ENCODE results near the gene QRICH2.

QRICH2 gene

GRCh38 chr17:76296889-76297288, 11.2 kb downstream of the QRICH2 start:
- Histone ChIP-seq H3K9me3 (ENCODE audit: control extremely low read depth in 1 of 5, control insufficient read depth in 4 of 5, insufficient read depth in 2 of 5, low read depth in 1 of 5, low read length in 4 of 5) (no peaks in the 10 kb centered on the region), H3K4me3 (ENCODE audit: control insufficient read depth in 1 of 7, extremely low read depth in 1 of 7, insufficient read depth in 4 of 7, low read depth in 2 of 7, low read length in 6 of 7) (no peak overlapping the region), H3K4me1 (ENCODE audit: control extremely low read depth in 1 of 4, control insufficient read depth in 4 of 4, insufficient read depth in 4 of 4, low read length in 3 of 4) (no peaks in the 10 kb centered on the region), H3K36me3 (ENCODE audit: control insufficient read depth in 4 of 4, insufficient read depth in 4 of 4, low read length in 3 of 4) (peaks cover 0 to 2% (median 1%) of the 10 kb centered on the region in 4 experiments), H3K27me3 (replicated peaks in 2 of 5; ENCODE audit: control insufficient read depth in 4 of 5, insufficient read depth in 5 of 5, low read length in 4 of 5) (no peaks in the 10 kb centered on the region), H3K27ac (ENCODE audit: insufficient read depth in 1 of 2, low read depth in 1 of 2, low read length in 2 of 2, poor library complexity in 1 of 2, severe bottlenecking in 2 of 2) (no peak overlapping the region)
- CTCF ChIA-PET, result interaction anchor here (1.2 to 18.5 kb wide), 4 partner anchors 17 to 217 kb away, joined by 4 to 226 read pairs (median 8); no protein-coding TSS in a partner anchor
- 100% methylated on average over 3 of the region's 5 CpGs for WGBS (ENCODE audit: insufficient coverage)
- DNase-seq, result no peak
- POLR2A ChIA-PET, result no interaction called here

- WGBS (ENCODE audit: insufficient coverage), result 100% methylated on average over 3 of the region's 4 CpGs
- Histone ChIP-seq H3K27ac (ENCODE audit: insufficient read depth in 1 of 2, low read depth in 1 of 2, low read length in 2 of 2, poor library complexity in 1 of 2, severe bottlenecking in 2 of 2) (no peak overlapping the region), H3K9me3 (ENCODE audit: control extremely low read depth in 1 of 5, control insufficient read depth in 4 of 5, insufficient read depth in 2 of 5, low read depth in 1 of 5, low read length in 4 of 5) (no peaks in the 10 kb centered on the region), H3K27me3 (replicated peaks in 2 of 5; ENCODE audit: control insufficient read depth in 4 of 5, insufficient read depth in 5 of 5, low read length in 4 of 5) (no peaks in the 10 kb centered on the region), H3K36me3 (ENCODE audit: control insufficient read depth in 4 of 4, insufficient read depth in 4 of 4, low read length in 3 of 4) (peaks cover 0 to 9% (median 1%) of the 10 kb centered on the region in 4 experiments), H3K4me1 (ENCODE audit: control extremely low read depth in 1 of 4, control insufficient read depth in 4 of 4, insufficient read depth in 4 of 4, low read length in 3 of 4) (no peaks in the 10 kb centered on the region), H3K4me3 (ENCODE audit: control insufficient read depth in 1 of 7, extremely low read depth in 1 of 7, insufficient read depth in 4 of 7, low read depth in 2 of 7, low read length in 6 of 7) (no peak overlapping the region)
- ChIA-PET CTCF (interaction anchor here (1.0 to 18.5 kb wide), 3 partner anchors 17 to 181 kb away, joined by 3 to 226 read pairs (median 4); no protein-coding TSS in a partner anchor), POLR2A (no interaction called here)
- DNase-seq, result no peak
These were observed 11.9 kb downstream of the QRICH2 start for GRCh38 chr17:76296186-76296585.

- DNase-seq, result no peak
- Histone ChIP-seq H3K4me3 (ENCODE audit: control insufficient read depth in 1 of 7, extremely low read depth in 1 of 7, insufficient read depth in 4 of 7, low read depth in 2 of 7, low read length in 6 of 7) (no peak overlapping the region), H3K27me3 (replicated peaks in 2 of 5; ENCODE audit: control insufficient read depth in 4 of 5, insufficient read depth in 5 of 5, low read length in 4 of 5) (no peaks in the 10 kb centered on the region), H3K27ac (ENCODE audit: insufficient read depth in 1 of 2, low read depth in 1 of 2, low read length in 2 of 2, poor library complexity in 1 of 2, severe bottlenecking in 2 of 2) (no peak overlapping the region), H3K9me3 (ENCODE audit: control extremely low read depth in 1 of 5, control insufficient read depth in 4 of 5, insufficient read depth in 2 of 5, low read depth in 1 of 5, low read length in 4 of 5) (no peaks in the 10 kb centered on the region), H3K36me3 (ENCODE audit: control insufficient read depth in 4 of 4, insufficient read depth in 4 of 4, low read length in 3 of 4) (peaks cover 0 to 12% (median 1%) of the 10 kb centered on the region in 4 experiments), H3K4me1 (ENCODE audit: control extremely low read depth in 1 of 4, control insufficient read depth in 4 of 4, insufficient read depth in 4 of 4, low read length in 3 of 4) (no peaks in the 10 kb centered on the region)
- POLR2A ChIA-PET, result no interaction called here
- 96% methylated on average over 7 of the region's 7 CpGs for WGBS (ENCODE audit: insufficient coverage)
- CTCF ChIA-PET, result interaction anchor here (18.5 kb wide), 1 partner anchor 108 kb away, joined by 226 read pairs; no protein-coding TSS in a partner anchor
These were observed 15.0 kb downstream of the QRICH2 start for GRCh38 chr17:76293106-76293505.

GRCh38 chr17:76292567-76292966, 15.5 kb downstream of the QRICH2 start:
- POLR2A ChIA-PET, result no interaction called here
- WGBS (ENCODE audit: insufficient coverage), result 100% methylated on average over 4 of the region's 4 CpGs

GRCh38 chr17:76281573-76282371, 26.3 kb downstream of the QRICH2 start:
- H3K4me3 ChIP-seq (ENCODE audit: control insufficient read depth in 1 of 7, extremely low read depth in 1 of 7, insufficient read depth in 4 of 7, low read depth in 2 of 7, low read length in 6 of 7), result no peak overlapping the region
- POLR2A ChIA-PET, result no interaction called here

More at GRCh38 chr17:76292567-76292966, 15.5 kb downstream of the QRICH2 start:
- Histone ChIP-seq H3K9me3 (ENCODE audit: control extremely low read depth in 1 of 5, control insufficient read depth in 4 of 5, insufficient read depth in 2 of 5, low read depth in 1 of 5, low read length in 4 of 5) (no peaks in the 10 kb centered on the region), H3K4me3 (ENCODE audit: control insufficient read depth in 1 of 7, extremely low read depth in 1 of 7, insufficient read depth in 4 of 7, low read depth in 2 of 7, low read length in 6 of 7) (no peak overlapping the region), H3K27ac (ENCODE audit: insufficient read depth in 1 of 2, low read depth in 1 of 2, low read length in 2 of 2, poor library complexity in 1 of 2, severe bottlenecking in 2 of 2) (no peak overlapping the region), H3K36me3 (ENCODE audit: control insufficient read depth in 4 of 4, insufficient read depth in 4 of 4, low read length in 3 of 4) (peaks cover 0 to 12% (median 1%) of the 10 kb centered on the region in 4 experiments), H3K4me1 (ENCODE audit: control extremely low read depth in 1 of 4, control insufficient read depth in 4 of 4, insufficient read depth in 4 of 4, low read length in 3 of 4) (no peaks in the 10 kb centered on the region), H3K27me3 (replicated peaks in 2 of 5; ENCODE audit: control insufficient read depth in 4 of 5, insufficient read depth in 5 of 5, low read length in 4 of 5) (no peaks in the 10 kb centered on the region)
- CTCF ChIA-PET, result no interaction called here
- DNase-seq, result no peak

GRCh38 chr17:76280650-76281049, 27.4 kb downstream of the QRICH2 start:
- Histone ChIP-seq H3K36me3 (ENCODE audit: control insufficient read depth in 4 of 4, insufficient read depth in 4 of 4, low read length in 3 of 4) (no peaks in the 10 kb centered on the region), H3K27ac (ENCODE audit: insufficient read depth in 1 of 2, low read depth in 1 of 2, low read length in 2 of 2, poor library complexity in 1 of 2, severe bottlenecking in 2 of 2) (no peak overlapping the region), H3K9me3 (ENCODE audit: control extremely low read depth in 1 of 5, control insufficient read depth in 4 of 5, insufficient read depth in 2 of 5, low read depth in 1 of 5, low read length in 4 of 5) (no peaks in the 10 kb centered on the region), H3K4me3 (ENCODE audit: control insufficient read depth in 1 of 7, extremely low read depth in 1 of 7, insufficient read depth in 4 of 7, low read depth in 2 of 7, low read length in 6 of 7) (no peak overlapping the region), H3K27me3 (replicated peaks in 2 of 5; ENCODE audit: control insufficient read depth in 4 of 5, insufficient read depth in 5 of 5, low read length in 4 of 5) (no peaks in the 10 kb centered on the region), H3K4me1 (ENCODE audit: control extremely low read depth in 1 of 4, control insufficient read depth in 4 of 4, insufficient read depth in 4 of 4, low read length in 3 of 4) (peaks cover 0 to 16% (median 0%) of the 10 kb centered on the region in 4 experiments)
- 95% methylated on average over 13 of the region's 15 CpGs for WGBS (ENCODE audit: insufficient coverage)
- CTCF ChIA-PET, result interaction anchor here (0.8 to 6.1 kb wide), 25 partner anchors 9 to 428 kb away, joined by 3 to 110 read pairs (median 5); partner anchors contain the start of gene FOXJ1
- no peak for DNase-seq
- POLR2A ChIA-PET, result no interaction called here

More at GRCh38 chr17:76281573-76282371, 26.3 kb downstream of the QRICH2 start:
- Histone ChIP-seq H3K27me3 (replicated peaks in 2 of 5; ENCODE audit: control insufficient read depth in 4 of 5, insufficient read depth in 5 of 5, low read length in 4 of 5) (no peaks in the 10 kb centered on the region), H3K4me1 (ENCODE audit: control extremely low read depth in 1 of 4, control insufficient read depth in 4 of 4, insufficient read depth in 4 of 4, low read length in 3 of 4) (peaks cover 0 to 7% (median 0%) of the 10 kb centered on the region in 4 experiments), H3K27ac (ENCODE audit: insufficient read depth in 1 of 2, low read depth in 1 of 2, low read length in 2 of 2, poor library complexity in 1 of 2, severe bottlenecking in 2 of 2) (no peak overlapping the region), H3K9me3 (ENCODE audit: control extremely low read depth in 1 of 5, control insufficient read depth in 4 of 5, insufficient read depth in 2 of 5, low read depth in 1 of 5, low read length in 4 of 5) (no peaks in the 10 kb centered on the region), H3K36me3 (ENCODE audit: control insufficient read depth in 4 of 4, insufficient read depth in 4 of 4, low read length in 3 of 4) (no peaks in the 10 kb centered on the region)
- no peak for DNase-seq
- CTCF ChIA-PET, result interaction anchor here (0.8 to 6.1 kb wide), 9 partner anchors 8 to 281 kb away, joined by 3 to 110 read pairs (median 4); partner anchors contain the start of gene CDK3
- WGBS (ENCODE audit: insufficient coverage), result 97% methylated on average over 20 of the region's 23 CpGs

- CTCF ChIA-PET, result interaction anchor here (0.5 to 6.1 kb wide), 47 partner anchors 9 to 428 kb away, joined by 3 to 110 read pairs (median 4); partner anchors contain the start of gene FOXJ1
- Histone ChIP-seq H3K27ac (ENCODE audit: insufficient read depth in 1 of 2, low read depth in 1 of 2, low read length in 2 of 2, poor library complexity in 1 of 2, severe bottlenecking in 2 of 2) (no peak overlapping the region), H3K36me3 (ENCODE audit: control insufficient read depth in 4 of 4, insufficient read depth in 4 of 4, low read length in 3 of 4) (peaks cover 0 to under 1% (median 0%) of the 10 kb centered on the region in 4 experiments), H3K4me1 (ENCODE audit: control extremely low read depth in 1 of 4, control insufficient read depth in 4 of 4, insufficient read depth in 4 of 4, low read length in 3 of 4) (peaks cover 0 to 24% (median 3%) of the 10 kb centered on the region in 4 experiments), H3K27me3 (replicated peaks in 2 of 5; ENCODE audit: control insufficient read depth in 4 of 5, insufficient read depth in 5 of 5, low read length in 4 of 5) (no peaks in the 10 kb centered on the region), H3K9me3 (ENCODE audit: control extremely low read depth in 1 of 5, control insufficient read depth in 4 of 5, insufficient read depth in 2 of 5, low read depth in 1 of 5, low read length in 4 of 5) (no peaks in the 10 kb centered on the region), H3K4me3 (ENCODE audit: control insufficient read depth in 1 of 7, extremely low read depth in 1 of 7, insufficient read depth in 4 of 7, low read depth in 2 of 7, low read length in 6 of 7) (no peak overlapping the region)
- POLR2A ChIA-PET, result no interaction called here
- no peak for DNase-seq
- 94% methylated on average over 13 of the region's 15 CpGs for WGBS (ENCODE audit: insufficient coverage)
These were observed 28.3 kb downstream of the QRICH2 start for GRCh38 chr17:76279742-76280287.
